K562 (cell line): ENCODE data around the gene BFSP2. TPM values are rescaled to one million over a fixed set of nuclear protein-coding genes. Genes with fewer than 3 reads are reported as not detected.

ENCODE experiments used
- ATAC-seq: fragments of 200-7000 bp; cut with Tn5 transposase; 3 replicates; pipeline ENCODE4 v1.9.1; 2020; ENCODE audit warnings: moderate library complexity
- BruUV-seq: library from RNA; stranded (reverse); fragments of 400-500 nt; replicated peaks from 2 replicates; lab custom pipeline; 2021; lab: Mats Ljungman, UMichigan
- CTCF ChIA-PET: fragments of 300-600 bp; formaldehyde crosslinking; extraction: SDS; loops from one replicate; lab custom pipeline; 2021; ENCODE audit warnings: low intra/inter-chr PET ratio; lab: Yijun Ruan, JAX
- POLR2A ChIA-PET: fragments of 300-600, 350-650 bp; sonication (Branson Sonifier 250); formaldehyde crosslinking; extraction: SDS; loops from one replicate; lab custom pipeline; 2021; ENCODE audit warnings: antibody characterized with exemption, inconsistent platforms; lab: Yijun Ruan, JAX
- DNase-seq, 4 experiments: peaks; one replicate each; pipeline versions ENCODE4 v3.0.0 to v3.0.0-alpha.2; 2011 to 2018; ENCODE audit warnings: low spot score in 3 of 4, mixed read lengths in 3 of 4; ENCODE audit errors: extremely low read depth in 1 of 4
- FAIRE-seq: peaks from 2 replicates; lab custom pipeline; 2011; peaks lifted over from hg19 to GRCh38; lab: Jason Lieb, UNC
- H2AFZ ChIP-seq: 2 replicates; pipeline ENCODE4 v1.6.0; 2011; ENCODE audit warnings: low read depth, low read length, control low read depth, inconsistent platforms
- H3K27ac ChIP-seq: fragments of 200-600 bp; 3 replicates; pipeline ENCODE4 v1.8.0; 2011; ENCODE audit warnings: low read depth, mild to moderate bottlenecking, control low read depth, inconsistent platforms, low read length, moderate library complexity, mixed read lengths; ENCODE audit errors: extremely low read depth
- H3K27me3 ChIP-seq, 2 experiments: fragments of 300-600 bp in 1 of 2; 2 replicates in 1 of 2; 3 replicates in 1 of 2; pipeline versions ENCODE4 v1.6.0 to v1.8.0; 2011; ENCODE audit warnings: inconsistent platforms in 2 of 2, low read length in 2 of 2, mild to moderate bottlenecking in 1 of 2, mixed read lengths in 1 of 2, moderate library complexity in 1 of 2; ENCODE audit not compliant: control insufficient read depth in 2 of 2, insufficient read depth in 2 of 2
- H3K36me3 ChIP-seq: fragments of 300-600 bp; 3 replicates; pipeline ENCODE4 v1.8.0; 2011; ENCODE audit warnings: mild to moderate bottlenecking, low read length, inconsistent platforms; ENCODE audit not compliant: control insufficient read depth, insufficient read depth
- H3K4me1 ChIP-seq, 2 experiments: fragments of 200-600 bp in 1 of 2; replicated peaks in 1 of 2; 2 replicates in 1 of 2; 3 replicates in 1 of 2; pipeline versions ENCODE4 v1.5.1 to v1.8.0; 2011; ENCODE audit warnings: inconsistent platforms in 2 of 2, low read length in 2 of 2, mild to moderate bottlenecking in 1 of 2, mixed read lengths in 1 of 2, moderate library complexity in 1 of 2; ENCODE audit not compliant: control insufficient read depth in 2 of 2, insufficient read depth in 2 of 2
- H3K4me2 ChIP-seq: 2 replicates; pipeline ENCODE4 v1.6.1; 2011; ENCODE audit warnings: low read length, control low read depth, inconsistent platforms, mixed read lengths; ENCODE audit not compliant: insufficient read depth
- H3K4me3 ChIP-seq: fragments of 200-600 bp; sonication (generic), shearing (Covaris generic); 2 replicates; pipeline ENCODE4 v1.5.1; 2016; ENCODE audit warnings: control low read depth, inconsistent platforms
- H3K79me2 ChIP-seq: fragments of 200-600 bp; 3 replicates; pipeline ENCODE4 v1.8.0; 2011; ENCODE audit warnings: low read length, inconsistent platforms; ENCODE audit not compliant: control insufficient read depth, insufficient read depth
- H3K9ac ChIP-seq, 2 experiments: 2 replicates each; pipeline versions ENCODE4 v1.6.0 to v1.6.1; 2011; ENCODE audit warnings: low read depth in 2 of 2, low read length in 2 of 2, control low read depth in 1 of 2, inconsistent platforms in 1 of 2, mild to moderate bottlenecking in 1 of 2, mixed read lengths in 1 of 2; ENCODE audit not compliant: insufficient read depth in 1 of 2
- H3K9me1 ChIP-seq: one replicate; pipeline ENCODE4 v1.6.0; 2011; ENCODE audit warnings: inconsistent platforms, mild to moderate bottlenecking, low read length, moderate library complexity; ENCODE audit not compliant: control insufficient read depth, insufficient read depth
- H3K9me3 ChIP-seq: replicated peaks from 2 replicates; pipeline ENCODE4 v1.5.1; 2011; ENCODE audit warnings: low read depth, low read length, inconsistent platforms; ENCODE audit not compliant: control insufficient read depth, insufficient read depth
- H4K20me1 ChIP-seq: replicated peaks from 2 replicates; pipeline ENCODE4 v1.6.1; 2011; ENCODE audit warnings: low read length, inconsistent platforms, mixed read lengths; ENCODE audit not compliant: control insufficient read depth, insufficient read depth
- CBFB ChIP-seq: sonication (generic); formaldehyde crosslinking; IDR thresholded peaks from 2 replicates; pipeline ENCODE4 v1.4.0; 2020; ENCODE audit warnings: mild to moderate bottlenecking, missing genetic modification reagents
- DDX20 ChIP-seq: fragments of 450-650 bp; IDR thresholded peaks from 2 replicates; pipeline ENCODE4 v1.6.1; 2016; ENCODE audit warnings: missing genetic modification characterization, low read depth, mild to moderate bottlenecking, missing compliant biosample characterization, moderate library complexity
- DIDO1 ChIP-seq: fragments of 450-650 bp; IDR thresholded peaks from 2 replicates; pipeline ENCODE4 v1.6.1; 2016; ENCODE audit warnings: low read depth, missing biosample characterization, missing genetic modification characterization
- KAT2B ChIP-seq: IDR thresholded peaks from one replicate; pipeline ENCODE4 v1.6.1; 2012; ENCODE audit warnings: low read depth, mild to moderate bottlenecking, control low read depth, inconsistent platforms, low read length, moderate library complexity
- MCM5 ChIP-seq: fragments of 450-650 bp; IDR thresholded peaks from 2 replicates; pipeline ENCODE4 v1.6.1; 2016; ENCODE audit warnings: low read depth
- MEF2A ChIP-seq: IDR thresholded peaks from 2 replicates; pipeline ENCODE4 v1.6.1; 2011; ENCODE audit warnings: low read depth, mild to moderate bottlenecking, low read length, moderate library complexity; ENCODE audit not compliant: control insufficient read depth
- MEF2D ChIP-seq: conservative IDR thresholded peaks from 2 replicates; pipeline ENCODE4 v1.6.1; 2016; ENCODE audit warnings: low read depth, missing genetic modification characterization, missing compliant biosample characterization
- NEUROD1 ChIP-seq: fragments of 150-350 bp; IDR thresholded peaks from 2 replicates; pipeline ENCODE4 v1.6.1; 2014; ENCODE audit warnings: borderline replicate concordance, low read length, low read depth; ENCODE audit not compliant: partially characterized antibody
- NRF1 ChIP-seq, 2 experiments: fragments of 450-650 bp; IDR thresholded peaks in 1 of 2; conservative IDR thresholded peaks in 1 of 2; 2 replicates each; pipeline ENCODE4 v1.6.1; 2014; ENCODE audit warnings: mild to moderate bottlenecking in 2 of 2
- RBM15 ChIP-seq: fragments of 200-400 bp; formaldehyde crosslinking; IDR thresholded peaks from 2 replicates; pipeline ENCODE4 v1.6.1; 2018; ENCODE audit warnings: mild to moderate bottlenecking, low read length, moderate library complexity; ENCODE audit not compliant: insufficient read depth
- RBM25 ChIP-seq: fragments of 200-400 bp; formaldehyde crosslinking; IDR thresholded peaks from 2 replicates; pipeline ENCODE4 v1.6.1; 2018; ENCODE audit warnings: low read length, low read depth, moderate library complexity; ENCODE audit not compliant: severe bottlenecking
- SOX6 ChIP-seq: fragments of 450-650 bp; IDR thresholded peaks from 2 replicates; pipeline ENCODE4 v1.6.1; 2014; ENCODE audit warnings: mild to moderate bottlenecking
- ZKSCAN8 ChIP-seq: fragments of 200-800 bp; sonication (Bioruptor generic); IDR thresholded peaks from 2 replicates; pipeline ENCODE4 v1.6.1; 2016; ENCODE audit warnings: missing genetic modification characterization, missing compliant biosample characterization
- ZNF764 ChIP-seq: fragments of 250-450 bp; sonication (Bioruptor Pico); IDR thresholded peaks from 2 replicates; pipeline ENCODE4 v1.4.0; 2020; ENCODE audit warnings: low read depth, mild to moderate bottlenecking, moderate library complexity
- WGBS: fragments of 100-300 bp; shearing (Covaris generic); methylation state at CpG from one replicate; pipeline ENCODE4 v1.1.6; 2016; ENCODE audit warnings: low coverage, mixed read lengths; ENCODE audit not compliant: insufficient coverage; ENCODE audit errors: missing lambda C conversion rate; 5-methylcytosine and 5-hydroxymethylcytosine counted together
- in situ Hi-C: fragments of 300-500 bp; cut with MboI; formaldehyde crosslinking; loops from 4 replicates; pipeline ENCODE4 v1.15.0; 2018; ENCODE audit warnings: inconsistent platforms, mixed read lengths
- intact Hi-C: fragments of 100-400 bp; cut with micrococcal nuclease; formaldehyde crosslinking; loops from 2 replicates; pipeline ENCODE4 v1.14.2; 2022
- polyA plus RNA-seq, 8 experiments: library from polyadenylated mRNA; depleted of rRNA in 4 of 8; stranded (reverse) in 5 of 8; unstranded in 3 of 8; fragments of >200 nt; fragmentation: Nextera tagmentation in 2 of 8; fragmentation: Illumina TruSeq in 1 of 8; extraction: Ambion mirVana in 2 of 8; extraction: Trizol in 1 of 8; gene quantifications; 2 replicates each; pipeline versions ENCODE4 v1.2.1 to v1.2.3, GENCODE V29; 2011 to 2014; ENCODE audit warnings: inconsistent platforms in 1 of 8, missing spikeins in 1 of 8
- total RNA-seq, 7 experiments: library from RNA; depleted of rRNA in 6 of 7; stranded (reverse); fragments of >200 nt in 6 of 7; fragmentation: Illumina TruSeq in 2 of 7; extraction: Trizol in 2 of 7; gene quantifications; 2 replicates each; pipeline versions ENCODE4 v1.2.1 to v1.2.3, GENCODE V29; 2011 to 2021; ENCODE audit warnings: low replicate concordance in 1 of 7
- TF ChIP-seq, protein P1 (sequence below): fragments of 450-650 bp; IDR thresholded peaks from 2 replicates; pipeline ENCODE4 v1.6.1; 2017; ENCODE audit warnings: antibody characterized with exemption
- TF ChIP-seq, protein P2 (sequence below): fragments of 450-650 bp; IDR thresholded peaks from 2 replicates; pipeline ENCODE4 v1.6.1; 2016; ENCODE audit warnings: low read depth, mild to moderate bottlenecking, moderate library complexity

The BFSP2 gene
- total and polyA plus RNA-seq, 9 of the 15 experiments (the other 6 are each of a cell fraction or from before 2014, with no cell fraction given), result not detected

DNA sequence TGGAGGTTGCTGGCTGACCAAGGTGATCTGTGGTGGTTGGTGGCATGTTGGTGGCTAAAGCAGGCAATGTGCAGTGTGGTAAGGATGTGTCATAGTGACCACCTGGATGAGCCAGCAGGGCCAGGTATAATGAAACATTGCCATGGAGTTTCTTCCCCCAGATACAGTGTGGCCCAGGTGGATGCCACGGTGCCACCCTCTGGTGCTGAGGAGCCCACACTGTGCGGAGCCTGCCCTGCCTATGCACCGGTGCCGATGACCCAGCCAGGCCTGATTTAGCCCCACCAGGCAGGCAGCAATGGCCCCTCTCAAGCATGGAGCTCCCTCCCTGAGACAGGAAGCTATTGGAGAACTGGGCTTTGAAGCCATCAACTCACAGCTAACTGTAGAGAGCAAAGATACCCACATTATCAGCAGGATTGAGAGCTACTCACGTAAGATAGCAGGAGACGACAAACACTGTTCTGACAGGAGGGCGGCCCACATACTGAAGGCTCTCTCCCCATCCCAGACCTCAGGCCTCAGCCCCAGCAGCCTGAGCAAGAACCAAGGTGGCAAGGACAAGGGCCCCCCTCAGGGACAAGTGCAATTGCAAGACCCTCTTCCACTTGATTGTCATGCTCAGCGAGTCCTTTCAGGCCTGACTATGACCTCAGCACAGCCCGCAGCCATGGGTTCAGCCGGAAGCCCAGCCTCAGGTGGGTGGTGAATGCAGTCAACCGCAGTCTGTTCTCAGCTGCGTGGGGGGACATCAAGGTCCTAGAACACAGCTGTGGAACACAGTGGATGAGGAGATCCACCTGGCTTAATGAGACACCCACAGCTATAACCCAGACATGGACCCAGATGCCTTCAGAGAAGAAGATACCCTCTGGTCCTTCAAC lies 90.9 kb downstream of the BFSP2 start:
- FAIRE-seq (no peak), ATAC-seq (no peak), DNase-seq (no peak)
- Histone ChIP-seq H3K79me2 (no peaks in the 10 kb centered on the region), H3K9me3 (no peaks in the 10 kb centered on the region; the same call in 1 of the 2 replicates), H3K4me2 (no peak overlapping the region), H3K4me3 (no peak overlapping the region), H4K20me1 (no peaks in the 10 kb centered on the region), H3K27ac (no peak overlapping the region; the same call in 2 of the 3 replicates), H3K9me1 (no peaks in the 10 kb centered on the region), H3K36me3 (no peaks in the 10 kb centered on the region), H3K9ac (no peak overlapping the region; a peak in 1 of 4 replicates), H2AFZ (no peak overlapping the region), H3K4me1 (no peaks in the 10 kb centered on the region; a peak in 1 of 5 replicates), H3K27me3 (no peaks in the 10 kb centered on the region)
- intact Hi-C loops, result no loop called here
- no TSS peak for BruUV-seq
- in situ Hi-C loops, result no loop called here
- WGBS, result 27% methylated on average over 9 of the region's 12 CpGs
- TF ChIP-seq ZNF764 (no peak), ZKSCAN8 (CRISPR knock-in tag) (no peak), NEUROD1 (no peak), CBFB (CRISPR knock-in tag) (no peak), DIDO1 (tag) (no peak), MEF2A (no peak), RBM25 (no peak), NRF1 (conservative IDR thresholded peaks at IDR 0.05 in 1 of 2, IDR thresholded peaks at IDR 0.05 in 1 of 2) (no peak), MEF2D (no peak), KAT2B (no peak), RBM15 (no peak), SOX6 (no peak), MCM5 (no peak), DDX20 (tag) (no peak)
- TF ChIP-seq, protein P1, sequence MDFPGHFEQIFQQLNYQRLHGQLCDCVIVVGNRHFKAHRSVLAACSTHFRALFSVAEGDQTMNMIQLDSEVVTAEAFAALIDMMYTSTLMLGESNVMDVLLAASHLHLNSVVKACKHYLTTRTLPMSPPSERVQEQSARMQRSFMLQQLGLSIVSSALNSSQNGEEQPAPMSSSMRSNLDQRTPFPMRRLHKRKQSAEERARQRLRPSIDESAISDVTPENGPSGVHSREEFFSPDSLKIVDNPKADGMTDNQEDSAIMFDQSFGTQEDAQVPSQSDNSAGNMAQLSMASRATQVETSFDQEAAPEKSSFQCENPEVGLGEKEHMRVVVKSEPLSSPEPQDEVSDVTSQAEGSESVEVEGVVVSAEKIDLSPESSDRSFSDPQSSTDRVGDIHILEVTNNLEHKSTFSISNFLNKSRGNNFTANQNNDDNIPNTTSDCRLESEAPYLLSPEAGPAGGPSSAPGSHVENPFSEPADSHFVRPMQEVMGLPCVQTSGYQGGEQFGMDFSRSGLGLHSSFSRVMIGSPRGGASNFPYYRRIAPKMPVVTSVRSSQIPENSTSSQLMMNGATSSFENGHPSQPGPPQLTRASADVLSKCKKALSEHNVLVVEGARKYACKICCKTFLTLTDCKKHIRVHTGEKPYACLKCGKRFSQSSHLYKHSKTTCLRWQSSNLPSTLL, result no peak
- TF ChIP-seq, protein P2, sequence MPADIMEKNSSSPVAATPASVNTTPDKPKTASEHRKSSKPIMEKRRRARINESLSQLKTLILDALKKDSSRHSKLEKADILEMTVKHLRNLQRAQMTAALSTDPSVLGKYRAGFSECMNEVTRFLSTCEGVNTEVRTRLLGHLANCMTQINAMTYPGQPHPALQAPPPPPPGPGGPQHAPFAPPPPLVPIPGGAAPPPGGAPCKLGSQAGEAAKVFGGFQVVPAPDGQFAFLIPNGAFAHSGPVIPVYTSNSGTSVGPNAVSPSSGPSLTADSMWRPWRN, result no peak
- ChIA-PET POLR2A (no interaction called here), CTCF (no interaction called here)
